ENCODE results near the gene SCN1A. TPM values are rescaled to one million over a fixed set of nuclear protein-coding genes. Genes with fewer than 3 reads are reported as not detected.

SCN1A gene
- total RNA-seq, 1 experiment from 2014 or later: not detected

DNA sequence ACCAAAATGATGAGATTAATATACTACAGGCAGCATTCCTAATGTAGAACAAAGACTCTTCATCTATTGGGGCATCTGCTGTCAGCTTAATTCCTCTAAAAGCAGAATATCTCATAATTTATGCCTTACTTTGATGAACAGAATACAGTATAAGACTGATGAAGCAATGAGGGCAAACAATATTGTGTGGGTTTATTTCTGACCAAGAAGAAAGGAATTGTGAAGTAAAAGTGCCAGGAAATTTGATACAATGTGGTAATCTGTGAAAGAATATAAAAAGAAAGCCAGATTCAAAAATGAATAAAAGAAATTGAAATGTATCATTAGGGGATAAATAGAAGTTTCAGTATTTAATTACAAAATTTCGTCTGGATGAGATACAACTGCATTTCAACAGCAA is 95.5 kb downstream of the SCN1A start:
- H3K4me1 ChIP-seq (ENCODE audit: low read length): no peaks in the 10 kb centered on the region
- DNase-seq: no peak
- no peak overlapping the region for H3K9ac ChIP-seq (ENCODE audit: low read length)

DNA sequence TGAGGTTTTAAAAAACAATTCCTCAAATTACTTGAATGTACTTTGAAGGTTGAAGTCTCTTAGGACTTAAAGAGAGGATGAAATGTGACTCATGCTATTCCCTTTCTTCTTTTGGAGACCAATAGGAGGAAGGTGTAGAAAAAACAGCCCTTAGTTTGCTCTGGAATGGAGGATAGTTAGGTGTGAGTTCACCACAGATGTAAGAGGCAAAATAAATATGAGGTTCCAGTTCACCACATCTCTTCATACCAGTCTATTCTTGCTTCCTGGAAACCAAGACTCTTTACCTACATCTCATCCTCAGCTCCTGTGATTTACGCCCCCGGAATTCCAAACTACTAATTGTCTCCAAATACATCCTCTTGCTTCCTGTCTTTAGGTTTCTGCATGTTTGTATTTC is 96.8 kb downstream of the SCN1A start:
- no peaks in the 10 kb centered on the region for H3K9me3 ChIP-seq (ENCODE audit: low read length)
- H3K79me2 ChIP-seq (ENCODE audit: low read length): no peaks in the 10 kb centered on the region
- no peak for DNase-seq
- no peak overlapping the region for H3K4me2 ChIP-seq (ENCODE audit: low read depth, low read length, poor library complexity, severe bottlenecking)
- no peaks in the 10 kb centered on the region for H3K36me3 ChIP-seq (ENCODE audit: insufficient read depth, low read length)
- H3K9ac ChIP-seq (ENCODE audit: low read length): no peak overlapping the region
- no peaks in the 10 kb centered on the region for H3K9me2 ChIP-seq (replicated peaks; ENCODE audit: insufficient read depth, low read length)
- H3K27me3 ChIP-seq (ENCODE audit: low read length): no peaks in the 10 kb centered on the region
- H3K4me1 ChIP-seq (ENCODE audit: low read length): no peaks in the 10 kb centered on the region
- H2AFZ ChIP-seq (ENCODE audit: low read length): no peak overlapping the region
- H4K20me1 ChIP-seq (ENCODE audit: insufficient read depth, low read depth, low read length): no peaks in the 10 kb centered on the region
- no peak overlapping the region for H3K27ac ChIP-seq (ENCODE audit: low read length)
- no peak overlapping the region for H3K4me3 ChIP-seq (ENCODE audit: low read length)

More for the DNA sequence above, 95.5 kb downstream of the SCN1A start:
- no peaks in the 10 kb centered on the region for H3K9me3 ChIP-seq (ENCODE audit: low read length)
- H4K20me1 ChIP-seq (ENCODE audit: insufficient read depth, low read depth, low read length): no peaks in the 10 kb centered on the region
- H3K27ac ChIP-seq (ENCODE audit: low read length): no peak overlapping the region
- H3K4me2 ChIP-seq (ENCODE audit: low read depth, low read length, poor library complexity, severe bottlenecking): no peak overlapping the region
- H3K36me3 ChIP-seq (ENCODE audit: insufficient read depth, low read length): no peaks in the 10 kb centered on the region
- H3K79me2 ChIP-seq (ENCODE audit: low read length): no peaks in the 10 kb centered on the region
- no peak overlapping the region for H2AFZ ChIP-seq (ENCODE audit: low read length)
- no peaks in the 10 kb centered on the region for H3K27me3 ChIP-seq (ENCODE audit: low read length)
- H3K4me3 ChIP-seq (ENCODE audit: low read length): no peak overlapping the region
- H3K9me2 ChIP-seq (replicated peaks; ENCODE audit: insufficient read depth, low read length): no peaks in the 10 kb centered on the region

DNA sequence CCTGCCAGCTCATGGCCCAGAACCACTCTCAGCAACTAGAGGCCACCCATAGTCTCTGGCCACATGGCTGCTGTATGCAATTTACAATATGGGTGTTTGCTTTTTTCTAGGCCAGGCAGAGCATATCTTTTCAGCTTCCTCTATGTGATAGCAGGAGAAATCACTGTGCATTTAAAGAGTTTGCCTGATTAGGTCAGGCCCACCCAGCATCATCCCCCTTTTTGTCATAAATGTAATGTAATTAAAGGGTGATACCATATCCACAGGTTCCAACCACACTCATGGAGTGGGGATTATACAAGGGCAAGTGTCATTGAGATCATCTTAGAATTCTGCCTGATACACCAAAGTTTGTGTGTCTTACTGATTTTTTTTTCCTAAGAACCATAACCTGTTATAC is 102.5 kb downstream of the SCN1A start:
- H3K9ac ChIP-seq (ENCODE audit: low read length): no peak overlapping the region
- no peaks in the 10 kb centered on the region for H3K36me3 ChIP-seq (ENCODE audit: insufficient read depth, low read length)
- no peaks in the 10 kb centered on the region for H3K4me1 ChIP-seq (ENCODE audit: low read length)
- no peaks in the 10 kb centered on the region for H4K20me1 ChIP-seq (ENCODE audit: insufficient read depth, low read depth, low read length)
- no peaks in the 10 kb centered on the region for H3K27me3 ChIP-seq (ENCODE audit: low read length)
- H3K4me2 ChIP-seq (ENCODE audit: low read depth, low read length, poor library complexity, severe bottlenecking): no peak overlapping the region
- H3K27ac ChIP-seq (ENCODE audit: low read length): no peak overlapping the region
- H3K4me3 ChIP-seq (ENCODE audit: low read length): no peak overlapping the region
- no peaks in the 10 kb centered on the region for H3K9me2 ChIP-seq (replicated peaks; ENCODE audit: insufficient read depth, low read length)
- no peak overlapping the region for H2AFZ ChIP-seq (ENCODE audit: low read length)
- H3K9me3 ChIP-seq (ENCODE audit: low read length): no peaks in the 10 kb centered on the region
- DNase-seq: no peak
- H3K79me2 ChIP-seq (ENCODE audit: low read length): no peaks in the 10 kb centered on the region

DNA sequence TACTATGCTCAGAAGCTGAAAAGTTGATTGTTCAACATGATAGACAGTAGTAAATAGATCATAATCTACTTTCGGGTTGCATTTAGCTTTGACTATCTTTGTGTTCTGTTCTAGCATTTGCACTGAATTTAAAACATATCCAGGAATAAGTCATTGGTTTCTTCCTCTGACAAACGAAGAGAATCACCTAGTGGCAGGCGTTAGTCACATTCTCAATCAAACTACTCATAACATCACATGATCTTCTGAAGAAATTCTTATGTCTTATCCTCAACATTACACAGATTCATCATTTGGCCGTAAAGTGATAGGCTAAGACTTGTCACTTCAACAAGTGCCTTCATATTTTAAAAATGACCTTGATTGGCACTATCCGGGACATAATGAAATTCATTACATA is 110.6 kb downstream of the SCN1A start:
- H3K79me2 ChIP-seq (ENCODE audit: low read length): no peaks in the 10 kb centered on the region
- no peak overlapping the region for H3K9ac ChIP-seq (ENCODE audit: low read length)
- H3K4me3 ChIP-seq (ENCODE audit: low read length): no peak overlapping the region
- H4K20me1 ChIP-seq (ENCODE audit: insufficient read depth, low read depth, low read length): no peaks in the 10 kb centered on the region
- H3K36me3 ChIP-seq (ENCODE audit: insufficient read depth, low read length): no peaks in the 10 kb centered on the region
- H3K9me3 ChIP-seq (ENCODE audit: low read length): no peaks in the 10 kb centered on the region
- no peak overlapping the region for H2AFZ ChIP-seq (ENCODE audit: low read length)
- no peak overlapping the region for H3K4me2 ChIP-seq (ENCODE audit: low read depth, low read length, poor library complexity, severe bottlenecking)
- DNase-seq: no peak
- no peaks in the 10 kb centered on the region for H3K4me1 ChIP-seq (ENCODE audit: low read length)
- H3K9me2 ChIP-seq (replicated peaks; ENCODE audit: insufficient read depth, low read length): no peaks in the 10 kb centered on the region
- H3K27me3 ChIP-seq (ENCODE audit: low read length): no peaks in the 10 kb centered on the region
- no peak overlapping the region for H3K27ac ChIP-seq (ENCODE audit: low read length)

DNA sequence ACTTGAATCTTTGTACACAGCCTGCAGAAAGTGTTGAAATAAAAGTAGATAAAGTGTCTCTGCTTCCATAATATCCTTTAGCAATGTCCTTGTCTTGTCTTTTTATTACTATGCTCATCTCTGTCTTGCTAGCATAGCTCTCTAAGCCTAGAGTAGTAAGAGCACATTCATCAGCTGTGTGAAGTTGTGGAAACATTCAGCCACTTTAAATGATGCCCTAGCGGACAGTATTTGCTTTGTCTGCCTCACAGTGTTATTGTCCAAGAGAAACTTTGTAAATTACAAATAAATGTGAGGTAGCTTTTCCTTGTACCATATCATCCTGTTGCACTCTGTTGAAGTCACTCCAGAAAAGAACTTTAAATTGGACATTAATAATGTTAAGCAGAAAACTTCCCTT is 113.9 kb downstream of the SCN1A start:
- Histone ChIP-seq H3K9me3 (ENCODE audit: low read length) (no peaks in the 10 kb centered on the region), H3K36me3 (ENCODE audit: insufficient read depth, low read length) (no peaks in the 10 kb centered on the region), H3K4me2 (ENCODE audit: low read depth, low read length, poor library complexity, severe bottlenecking) (no peak overlapping the region), H3K9ac (ENCODE audit: low read length) (no peak overlapping the region), H3K4me3 (ENCODE audit: low read length) (no peak overlapping the region), H2AFZ (ENCODE audit: low read length) (no peak overlapping the region), H3K79me2 (ENCODE audit: low read length) (no peaks in the 10 kb centered on the region), H3K27ac (ENCODE audit: low read length) (no peak overlapping the region), H4K20me1 (ENCODE audit: insufficient read depth, low read depth, low read length) (no peaks in the 10 kb centered on the region), H3K9me2 (replicated peaks; ENCODE audit: insufficient read depth, low read length) (no peaks in the 10 kb centered on the region), H3K27me3 (ENCODE audit: low read length) (no peaks in the 10 kb centered on the region), H3K4me1 (ENCODE audit: low read length) (no peaks in the 10 kb centered on the region)
- DNase-seq: no peak

DNA sequence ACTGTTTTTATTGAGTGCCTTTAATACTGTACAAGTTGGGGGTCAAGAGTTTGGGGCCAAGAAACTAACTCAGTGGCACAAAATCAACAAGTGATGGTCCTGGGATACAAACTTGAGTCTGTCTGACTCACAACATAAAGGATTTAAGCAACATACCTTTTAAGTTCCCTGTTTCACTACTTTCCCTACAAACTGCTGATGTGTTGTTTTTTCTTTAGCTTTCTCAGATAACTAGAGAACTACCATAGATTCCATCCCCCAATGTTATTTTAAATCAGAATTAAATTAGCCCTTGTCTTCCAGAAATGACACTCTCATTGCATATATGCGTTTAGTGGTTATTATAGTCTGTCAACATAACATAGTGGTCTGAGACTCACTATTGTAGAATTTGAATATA is 116.2 kb downstream of the SCN1A start:
- Histone ChIP-seq H3K4me3 (ENCODE audit: low read length) (no peak overlapping the region), H3K4me1 (ENCODE audit: low read length) (no peaks in the 10 kb centered on the region), H3K79me2 (ENCODE audit: low read length) (no peaks in the 10 kb centered on the region), H3K27me3 (ENCODE audit: low read length) (no peaks in the 10 kb centered on the region), H3K4me2 (ENCODE audit: low read depth, low read length, poor library complexity, severe bottlenecking) (no peak overlapping the region), H3K36me3 (ENCODE audit: insufficient read depth, low read length) (no peaks in the 10 kb centered on the region), H3K9me3 (ENCODE audit: low read length) (no peaks in the 10 kb centered on the region), H4K20me1 (ENCODE audit: insufficient read depth, low read depth, low read length) (no peaks in the 10 kb centered on the region), H3K9ac (ENCODE audit: low read length) (no peak overlapping the region), H3K27ac (ENCODE audit: low read length) (no peak overlapping the region), H2AFZ (ENCODE audit: low read length) (no peak overlapping the region), H3K9me2 (replicated peaks; ENCODE audit: insufficient read depth, low read length) (no peaks in the 10 kb centered on the region)
- no peak for DNase-seq

DNA sequence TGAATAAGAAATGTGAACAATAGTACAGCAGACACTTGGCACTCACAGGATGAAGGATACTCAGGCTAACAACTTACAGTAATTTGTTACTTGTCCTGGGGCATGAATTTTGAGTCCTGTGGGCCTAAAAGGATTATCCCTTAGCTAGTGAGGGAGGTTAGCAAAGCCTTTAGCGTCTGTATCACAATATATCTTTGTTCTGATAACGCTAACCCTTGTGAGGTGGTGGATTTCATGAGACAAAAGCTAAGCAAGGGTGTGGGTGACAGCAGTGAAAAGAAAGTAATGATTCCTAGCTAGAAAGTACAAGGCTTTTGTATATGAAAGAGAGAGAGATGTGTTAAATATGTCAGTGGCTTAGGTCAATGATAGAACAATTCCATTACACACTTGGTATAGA is 127.4 kb downstream of the SCN1A start:
- Histone ChIP-seq H3K79me2 (ENCODE audit: low read length) (no peaks in the 10 kb centered on the region), H3K36me3 (ENCODE audit: insufficient read depth, low read length) (no peaks in the 10 kb centered on the region), H3K27ac (ENCODE audit: low read length) (no peak overlapping the region), H3K27me3 (ENCODE audit: low read length) (no peaks in the 10 kb centered on the region), H3K4me1 (ENCODE audit: low read length) (no peaks in the 10 kb centered on the region), H3K9ac (ENCODE audit: low read length) (no peak overlapping the region), H4K20me1 (ENCODE audit: insufficient read depth, low read depth, low read length) (no peaks in the 10 kb centered on the region), H2AFZ (ENCODE audit: low read length) (no peak overlapping the region), H3K4me2 (ENCODE audit: low read depth, low read length, poor library complexity, severe bottlenecking) (no peak overlapping the region), H3K4me3 (ENCODE audit: low read length) (no peak overlapping the region), H3K9me2 (replicated peaks; ENCODE audit: insufficient read depth, low read length) (no peaks in the 10 kb centered on the region), H3K9me3 (ENCODE audit: low read length) (no peaks in the 10 kb centered on the region)
- no peak for DNase-seq

DNA sequence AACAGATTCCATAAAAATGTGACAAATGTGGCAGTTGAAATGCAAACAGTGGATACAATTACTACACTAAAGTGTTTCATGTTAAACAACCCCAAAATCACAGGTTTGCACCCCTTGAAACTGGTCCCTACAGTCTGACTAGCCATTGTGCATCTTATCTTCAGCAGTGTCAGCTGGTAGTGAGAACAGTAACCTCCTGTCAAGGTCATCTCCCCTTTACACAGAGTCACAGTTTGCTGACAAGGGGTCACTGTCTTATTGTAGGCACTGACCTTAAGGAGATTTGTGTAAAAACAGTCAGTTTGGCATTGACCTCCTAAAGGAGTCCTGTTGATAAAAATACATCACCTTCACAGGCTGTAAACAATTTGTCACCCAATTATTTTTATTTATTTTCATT is 137.0 kb downstream of the SCN1A start:
- no peak overlapping the region for H3K9ac ChIP-seq (ENCODE audit: low read length)
- DNase-seq: no peak

DNA sequence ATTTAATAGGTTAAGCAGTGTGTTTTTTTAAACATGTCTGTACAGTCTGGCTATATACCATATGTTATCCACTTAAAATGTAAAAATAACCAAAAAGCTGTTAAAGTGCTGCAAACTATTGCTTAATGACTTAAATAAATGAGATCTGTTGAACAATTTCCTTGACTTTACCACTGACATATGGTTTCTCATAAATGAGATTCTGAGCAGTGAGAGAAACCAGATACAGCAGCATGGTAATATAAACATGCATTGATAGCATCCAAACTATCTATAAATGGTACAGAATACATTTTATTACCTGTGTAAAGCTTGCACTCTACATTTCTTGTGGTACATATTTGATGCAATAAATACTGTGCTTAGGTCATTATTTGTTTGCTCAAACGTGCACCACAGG is 138.0 kb downstream of the SCN1A start:
- no peaks in the 10 kb centered on the region for H3K27me3 ChIP-seq (ENCODE audit: low read length)
- no peaks in the 10 kb centered on the region for H3K36me3 ChIP-seq (ENCODE audit: insufficient read depth, low read length)
- H3K4me2 ChIP-seq (ENCODE audit: low read depth, low read length, poor library complexity, severe bottlenecking): no peak overlapping the region
- H3K79me2 ChIP-seq (ENCODE audit: low read length): no peaks in the 10 kb centered on the region
- no peaks in the 10 kb centered on the region for H3K9me2 ChIP-seq (replicated peaks; ENCODE audit: insufficient read depth, low read length)
- H3K27ac ChIP-seq (ENCODE audit: low read length): no peak overlapping the region
- H3K9me3 ChIP-seq (ENCODE audit: low read length): no peaks in the 10 kb centered on the region
- no peaks in the 10 kb centered on the region for H4K20me1 ChIP-seq (ENCODE audit: insufficient read depth, low read depth, low read length)
- DNase-seq: no peak
- H2AFZ ChIP-seq (ENCODE audit: low read length): no peak overlapping the region
- no peak overlapping the region for H3K9ac ChIP-seq (ENCODE audit: low read length)
- H3K4me3 ChIP-seq (ENCODE audit: low read length): no peak overlapping the region
- no peaks in the 10 kb centered on the region for H3K4me1 ChIP-seq (ENCODE audit: low read length)

More for the DNA sequence above, 137.0 kb downstream of the SCN1A start:
- H3K9me2 ChIP-seq (replicated peaks; ENCODE audit: insufficient read depth, low read length): no peaks in the 10 kb centered on the region
- no peak overlapping the region for H3K4me2 ChIP-seq (ENCODE audit: low read depth, low read length, poor library complexity, severe bottlenecking)
- H3K79me2 ChIP-seq (ENCODE audit: low read length): no peaks in the 10 kb centered on the region
- H4K20me1 ChIP-seq (ENCODE audit: insufficient read depth, low read depth, low read length): no peaks in the 10 kb centered on the region
- H3K36me3 ChIP-seq (ENCODE audit: insufficient read depth, low read length): no peaks in the 10 kb centered on the region
- H3K9me3 ChIP-seq (ENCODE audit: low read length): no peaks in the 10 kb centered on the region
- no peaks in the 10 kb centered on the region for H3K27me3 ChIP-seq (ENCODE audit: low read length)
- no peak overlapping the region for H2AFZ ChIP-seq (ENCODE audit: low read length)
- H3K4me3 ChIP-seq (ENCODE audit: low read length): no peak overlapping the region
- H3K27ac ChIP-seq (ENCODE audit: low read length): no peak overlapping the region
- H3K4me1 ChIP-seq (ENCODE audit: low read length): no peaks in the 10 kb centered on the region
